ENCODE results near the gene RFX8. TPM values are rescaled to one million over a fixed set of nuclear protein-coding genes. Genes with fewer than 3 reads are reported as not detected.

RFX8 gene
- total RNA-seq, 1 experiment from 2014 or later: not detected

GRCh38 chr2:101426822-101427221 lies 48.1 kb downstream of the RFX8 start:
- no peak overlapping the region for H3K4me3 ChIP-seq (ENCODE audit: low read depth, low read length, poor library complexity, severe bottlenecking)
- intact Hi-C loops (cut with micrococcal nuclease; ENCODE audit: unreplicated experiment): no loop called here
- no peak for DNase-seq (ENCODE audit: low spot score)
- H3K4me1 ChIP-seq (ENCODE audit: insufficient read depth, low read length, poor library complexity, severe bottlenecking): no peaks in the 10 kb centered on the region
- BruUV-seq (replicated peaks): no TSS peak
- H3K27ac ChIP-seq (ENCODE audit: low read depth, low read length, poor library complexity, severe bottlenecking): no peak overlapping the region
- H3K36me3 ChIP-seq (ENCODE audit: insufficient read depth, low read length, poor library complexity, severe bottlenecking): no peaks in the 10 kb centered on the region
- CTCF ChIA-PET: no interaction called here
- no peaks in the 10 kb centered on the region for H3K27me3 ChIP-seq (replicated peaks; ENCODE audit: insufficient read depth, low read depth, low read length, poor library complexity)
- POLR2A ChIA-PET (ENCODE audit: low non-redundant PET): no interaction called here
- H3K9me3 ChIP-seq (ENCODE audit: low read depth, low read length, poor library complexity, severe bottlenecking): no peaks in the 10 kb centered on the region
- no peak for TF ChIP-seq EZH2 (IDR thresholded peaks at IDR 0.05; ENCODE audit: borderline replicate concordance, low read depth, low read length, poor library complexity, severe bottlenecking)

- ChIA-PET POLR2A (ENCODE audit: low non-redundant PET) (no interaction called here), CTCF (no interaction called here)
- DNase-seq (ENCODE audit: low spot score): no peak
- no peaks in the 10 kb centered on the region for H3K9me3 ChIP-seq (ENCODE audit: low read depth, low read length, poor library complexity, severe bottlenecking)
- H3K4me3 ChIP-seq (ENCODE audit: low read depth, low read length, poor library complexity, severe bottlenecking): no peak overlapping the region
- TF ChIP-seq CTCF (conservative IDR thresholded peaks at IDR 0.05; ENCODE audit: low read depth, low read length): no peak
- TF ChIP-seq EZH2 (IDR thresholded peaks at IDR 0.05; ENCODE audit: borderline replicate concordance, low read depth, low read length, poor library complexity, severe bottlenecking): no peak
- BruUV-seq (replicated peaks): no TSS peak
- H3K27me3 ChIP-seq (replicated peaks; ENCODE audit: insufficient read depth, low read depth, low read length, poor library complexity): no peaks in the 10 kb centered on the region
- H3K36me3 ChIP-seq (ENCODE audit: insufficient read depth, low read length, poor library complexity, severe bottlenecking): no peaks in the 10 kb centered on the region
- H3K27ac ChIP-seq (ENCODE audit: low read depth, low read length, poor library complexity, severe bottlenecking): no peak overlapping the region
- intact Hi-C loops (cut with micrococcal nuclease; ENCODE audit: unreplicated experiment): no loop called here
- no peaks in the 10 kb centered on the region for H3K4me1 ChIP-seq (ENCODE audit: insufficient read depth, low read length, poor library complexity, severe bottlenecking)
Observed at GRCh38 chr2:101420623-101421022, 54.3 kb downstream of the RFX8 start.

GRCh38 chr2:101419096-101419663 lies 55.7 kb downstream of the RFX8 start:
- POLR2A ChIA-PET (ENCODE audit: low non-redundant PET): interaction anchor here (0.5 kb wide), 1 partner anchor 387 kb away, joined by 5 read pairs; no protein-coding TSS in a partner anchor
- Histone ChIP-seq H3K27ac (ENCODE audit: low read depth, low read length, poor library complexity, severe bottlenecking) (no peak overlapping the region), H3K36me3 (ENCODE audit: insufficient read depth, low read length, poor library complexity, severe bottlenecking) (no peaks in the 10 kb centered on the region), H3K4me1 (ENCODE audit: insufficient read depth, low read length, poor library complexity, severe bottlenecking) (no peaks in the 10 kb centered on the region), H3K27me3 (replicated peaks; ENCODE audit: insufficient read depth, low read depth, low read length, poor library complexity) (no peaks in the 10 kb centered on the region), H3K4me3 (ENCODE audit: low read depth, low read length, poor library complexity, severe bottlenecking) (no peak overlapping the region), H3K9me3 (ENCODE audit: low read depth, low read length, poor library complexity, severe bottlenecking) (no peaks in the 10 kb centered on the region)
- no TSS peak for BruUV-seq (replicated peaks)
- intact Hi-C loops (cut with micrococcal nuclease; ENCODE audit: unreplicated experiment): loop anchor here (1.0 to 10.0 kb wide), 3 partner anchors 413 to 586 kb away; no protein-coding TSS in a partner anchor
- TF ChIP-seq CTCF (conservative IDR thresholded peaks at IDR 0.05; ENCODE audit: low read depth, low read length) (peak; percentile 77), EZH2 (IDR thresholded peaks at IDR 0.05; ENCODE audit: borderline replicate concordance, low read depth, low read length, poor library complexity, severe bottlenecking) (no peak)
- CTCF ChIA-PET: interaction anchor here (0.7 to 1.5 kb wide), 5 partner anchors 23 to 412 kb away, joined by 3 to 10 read pairs (median 3); no protein-coding TSS in a partner anchor
- DNase-seq (ENCODE audit: low spot score): peak; percentile 73

All from A673 (cell line).